Body of pancreas (tissue), 4 donors: Measurements from ENCODE around the gene MYLK. TPM values are rescaled to one million over a fixed set of nuclear protein-coding genes. Genes with fewer than 3 reads are reported as not detected.

ENCODE experiments used
- ATAC-seq: fragments of 150-250 bp; one replicate; pipeline ENCODE4 v1.9.1; 2016
- DNase-seq, 4 donors: peaks; one replicate each; pipeline ENCODE4 v3.0.0-alpha.2; 2019
- H3K27ac ChIP-seq, 4 donors: fragments of 200-600 bp; sonication (generic); 1 replicate in 3 of 4; 2 replicates in 1 of 4; pipeline versions ENCODE4 v1.5.1 to v1.6.1; 2016 to 2019; ENCODE audit warnings: mild to moderate bottlenecking in 1 of 4, mixed read lengths in 1 of 4, moderate library complexity in 1 of 4
- H3K27me3 ChIP-seq, 2 donors: fragments of 200-600 bp; sonication (generic); one replicate each; pipeline ENCODE4 v1.6.0; 2016; ENCODE audit warnings: mild to moderate bottlenecking in 1 of 2
- H3K36me3 ChIP-seq, 2 donors: fragments of 200-600 bp; sonication (generic); replicated peaks in 1 of 2; 2 replicates each; pipeline ENCODE4 v1.5.1; 2016; ENCODE audit warnings: low read depth in 2 of 2; ENCODE audit not compliant: insufficient read depth in 1 of 2
- H3K4me1 ChIP-seq: fragments of 200-600 bp; sonication (generic); one replicate; pipeline ENCODE4 v1.6.0; 2016
- H3K4me3 ChIP-seq, 2 donors: fragments of 200-600 bp; sonication (generic); 1 replicate in 1 of 2; 2 replicates in 1 of 2; pipeline ENCODE4 v1.5.1; 2016 to 2019
- H3K9me3 ChIP-seq, 3 donors: fragments of 200-600 bp; sonication (generic); 1 replicate in 2 of 3; 2 replicates in 1 of 3; pipeline ENCODE4 v1.5.1; 2016
- POLR2A ChIP-seq, 3 donors: fragments of 450-650 bp; IDR thresholded peaks; one replicate each; pipeline ENCODE4 v1.6.1; 2016; ENCODE audit warnings: antibody characterized with exemption in 3 of 3, mild to moderate bottlenecking in 2 of 3
- WGBS, 2 donors: methylation state at CpG; one replicate each; pipeline ENCODE4 v1.1.5; 2017; 5-methylcytosine and 5-hydroxymethylcytosine counted together
- intact Hi-C: fragments of 100-400 bp; cut with DNase I; formaldehyde crosslinking; loops from one replicate; pipeline ENCODE4 v1.15.1; 2023
- total RNA-seq, 2 donors: library from RNA; depleted of rRNA; stranded (reverse); fragments of >200 nt; gene quantifications; one replicate each; pipeline ENCODE4 v1.1.0, GENCODE V29; 2016
- TF ChIP-seq, protein P1 (sequence below), 7 experiments: fragments of 450-650 bp in 4 of 7; fragments of 200-600 bp in 3 of 7; sonication (generic) in 3 of 7; IDR thresholded peaks; one replicate each; pipeline ENCODE4 v1.5.1; 2016 to 2019; ENCODE audit warnings: antibody characterized with exemption in 7 of 7

MYLK gene
- total RNA-seq, 2 donors from 2014 or later, result 7.6 to 36.6 TPM

DNA sequence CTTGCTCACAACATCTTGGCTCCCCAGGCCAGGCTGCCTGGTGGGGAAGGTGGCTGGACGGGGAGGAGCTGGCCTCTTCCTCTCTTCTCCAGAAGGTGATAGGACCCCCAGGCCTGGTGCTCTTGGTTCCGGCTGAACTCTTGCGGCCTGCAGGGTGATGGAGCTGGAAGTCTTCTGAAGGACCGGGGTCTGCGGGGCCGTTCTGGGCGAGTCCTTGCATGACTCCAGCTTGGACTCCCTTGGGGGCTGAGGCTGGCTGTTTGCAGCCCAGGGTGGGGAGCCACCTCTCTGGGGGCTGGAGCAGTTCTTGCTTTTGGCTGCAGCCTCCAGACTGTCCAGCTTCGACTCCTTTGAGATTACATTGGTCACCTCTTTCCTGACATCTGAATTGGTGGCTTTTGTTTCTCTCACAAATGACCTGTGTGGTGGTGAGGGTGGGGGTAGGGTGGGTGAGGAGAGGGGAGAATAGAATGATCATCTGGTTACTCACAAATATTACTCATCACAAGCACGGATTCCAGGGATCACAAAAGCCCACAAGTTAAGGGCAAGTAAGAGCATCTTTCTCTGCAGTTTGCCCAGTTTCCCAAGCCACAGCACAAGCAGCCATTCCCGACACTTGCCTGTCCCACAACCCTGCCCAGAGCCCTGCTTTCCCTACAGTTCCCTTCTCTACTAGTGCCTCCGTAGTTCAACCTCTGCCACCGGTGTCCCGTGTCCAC lies 150.2 kb downstream of the MYLK start:
- Histone ChIP-seq H3K4me1 (no peaks in the 10 kb centered on the region), H3K9me3 (no peaks in the 10 kb centered on the region), H3K27me3 (no peaks in the 10 kb centered on the region), H3K4me3 (no peak overlapping the region), H3K36me3 (no peaks in the 10 kb centered on the region), H3K27ac (no peak overlapping the region)
- no peak for DNase-seq
- intact Hi-C loops, result no loop called here
- TF ChIP-seq, protein P1, sequence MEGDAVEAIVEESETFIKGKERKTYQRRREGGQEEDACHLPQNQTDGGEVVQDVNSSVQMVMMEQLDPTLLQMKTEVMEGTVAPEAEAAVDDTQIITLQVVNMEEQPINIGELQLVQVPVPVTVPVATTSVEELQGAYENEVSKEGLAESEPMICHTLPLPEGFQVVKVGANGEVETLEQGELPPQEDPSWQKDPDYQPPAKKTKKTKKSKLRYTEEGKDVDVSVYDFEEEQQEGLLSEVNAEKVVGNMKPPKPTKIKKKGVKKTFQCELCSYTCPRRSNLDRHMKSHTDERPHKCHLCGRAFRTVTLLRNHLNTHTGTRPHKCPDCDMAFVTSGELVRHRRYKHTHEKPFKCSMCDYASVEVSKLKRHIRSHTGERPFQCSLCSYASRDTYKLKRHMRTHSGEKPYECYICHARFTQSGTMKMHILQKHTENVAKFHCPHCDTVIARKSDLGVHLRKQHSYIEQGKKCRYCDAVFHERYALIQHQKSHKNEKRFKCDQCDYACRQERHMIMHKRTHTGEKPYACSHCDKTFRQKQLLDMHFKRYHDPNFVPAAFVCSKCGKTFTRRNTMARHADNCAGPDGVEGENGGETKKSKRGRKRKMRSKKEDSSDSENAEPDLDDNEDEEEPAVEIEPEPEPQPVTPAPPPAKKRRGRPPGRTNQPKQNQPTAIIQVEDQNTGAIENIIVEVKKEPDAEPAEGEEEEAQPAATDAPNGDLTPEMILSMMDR (IDR thresholded peaks at IDR 0.05), result no peak
- TF ChIP-seq POLR2A (IDR thresholded peaks at IDR 0.05), result no peak
- ATAC-seq, result no peak
- 69 to 81% methylated on average over 6 to 13 of the region's 13 CpGs for WGBS, 2 donors

DNA sequence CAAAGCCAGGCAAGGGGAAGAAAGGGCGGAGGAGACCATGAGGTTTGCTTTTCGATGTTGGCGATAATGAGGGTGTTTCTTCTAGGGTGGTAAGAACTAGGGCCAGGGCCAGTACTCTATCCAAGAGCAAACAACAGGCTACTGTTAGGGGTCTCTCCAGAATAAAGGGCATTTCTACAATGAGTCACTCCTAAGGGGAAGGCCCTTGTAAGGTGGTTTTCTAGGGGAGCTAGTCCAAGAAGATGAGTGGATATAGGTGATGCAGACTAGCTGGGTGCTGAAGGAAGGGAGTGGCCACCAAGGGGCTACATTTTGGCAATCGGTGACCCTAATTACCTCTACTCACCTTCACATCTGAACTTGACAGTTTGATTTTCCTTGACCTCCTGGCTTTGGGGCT lies 150.8 kb downstream of the MYLK start:
- H3K27ac ChIP-seq, result no peak overlapping the region
- 88 to 94% methylated on average over 4 of the region's 4 CpGs for WGBS, 2 donors
- TF ChIP-seq, protein P1 (IDR thresholded peaks at IDR 0.05), result no peak
- TF ChIP-seq POLR2A (IDR thresholded peaks at IDR 0.05), result no peak
- H3K4me1 ChIP-seq, result no peaks in the 10 kb centered on the region
- DNase-seq, result no peak
- H3K36me3 ChIP-seq, result no peaks in the 10 kb centered on the region
- no peak for ATAC-seq
- intact Hi-C loops, result no loop called here
- no peak overlapping the region for H3K4me3 ChIP-seq
- no peaks in the 10 kb centered on the region for H3K27me3 ChIP-seq
- no peaks in the 10 kb centered on the region for H3K9me3 ChIP-seq

DNA sequence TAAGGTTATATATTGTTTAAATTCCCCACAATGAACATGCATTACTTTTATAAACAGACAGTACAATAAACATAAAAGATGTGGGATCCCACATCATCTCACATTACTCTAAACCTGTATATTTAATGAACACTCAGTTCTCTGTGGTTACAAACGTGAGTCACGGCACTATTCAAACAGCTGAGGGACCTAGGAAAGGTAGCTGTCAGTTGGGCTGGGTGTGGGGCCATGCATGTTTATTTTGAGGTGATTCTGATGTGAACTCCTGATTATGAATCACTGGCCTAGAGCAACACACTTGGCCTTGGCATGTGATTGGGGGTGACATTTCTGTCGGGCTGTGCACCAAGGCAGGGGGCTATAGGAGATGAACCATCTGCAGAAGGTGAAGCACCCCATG lies 151.7 kb downstream of the MYLK start:
- Histone ChIP-seq H3K36me3 (no peaks in the 10 kb centered on the region), H3K27ac (no peak overlapping the region), H3K4me1 (no peaks in the 10 kb centered on the region), H3K4me3 (no peak overlapping the region), H3K9me3 (no peaks in the 10 kb centered on the region), H3K27me3 (no peaks in the 10 kb centered on the region)
- intact Hi-C loops, result no loop called here
- WGBS, 2 donors, result 67 to 68% methylated on average over 3 of the region's 3 CpGs
- TF ChIP-seq POLR2A (IDR thresholded peaks at IDR 0.05), result no peak
- TF ChIP-seq, protein P1 (IDR thresholded peaks at IDR 0.05), result no peak
- DNase-seq, result no peak
- ATAC-seq, result no peak

DNA sequence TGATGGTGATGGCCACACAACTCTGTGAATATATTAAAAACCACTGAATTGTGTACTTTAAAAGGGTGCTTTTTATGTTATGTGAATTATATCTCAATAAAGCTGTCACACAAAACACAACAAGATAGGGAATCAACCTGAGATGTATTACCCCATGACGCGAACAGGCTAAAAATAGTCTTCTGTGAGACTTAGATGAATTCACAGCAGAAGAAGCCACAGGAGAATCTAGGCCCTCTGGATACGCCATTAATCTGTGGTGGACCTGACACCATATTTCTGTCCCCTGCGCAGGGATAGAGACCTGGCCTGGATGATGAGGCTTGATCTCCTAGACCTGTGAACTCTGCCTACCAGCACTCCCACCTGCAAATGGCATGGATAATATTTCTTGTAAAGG lies 153.3 kb downstream of the MYLK start:
- H3K4me3 ChIP-seq, result no peak overlapping the region
- H3K4me1 ChIP-seq, result no peaks in the 10 kb centered on the region
- ATAC-seq, result no peak
- no peak overlapping the region for H3K27ac ChIP-seq
- TF ChIP-seq POLR2A (IDR thresholded peaks at IDR 0.05), result no peak
- TF ChIP-seq, protein P1 (IDR thresholded peaks at IDR 0.05), result no peak
- 79 to 87% methylated on average over 4 of the region's 4 CpGs for WGBS, 2 donors
- no peak for DNase-seq
- H3K36me3 ChIP-seq, result no peaks in the 10 kb centered on the region
- H3K9me3 ChIP-seq, result no peaks in the 10 kb centered on the region
- intact Hi-C loops, result no loop called here
- H3K27me3 ChIP-seq, result no peaks in the 10 kb centered on the region

DNA sequence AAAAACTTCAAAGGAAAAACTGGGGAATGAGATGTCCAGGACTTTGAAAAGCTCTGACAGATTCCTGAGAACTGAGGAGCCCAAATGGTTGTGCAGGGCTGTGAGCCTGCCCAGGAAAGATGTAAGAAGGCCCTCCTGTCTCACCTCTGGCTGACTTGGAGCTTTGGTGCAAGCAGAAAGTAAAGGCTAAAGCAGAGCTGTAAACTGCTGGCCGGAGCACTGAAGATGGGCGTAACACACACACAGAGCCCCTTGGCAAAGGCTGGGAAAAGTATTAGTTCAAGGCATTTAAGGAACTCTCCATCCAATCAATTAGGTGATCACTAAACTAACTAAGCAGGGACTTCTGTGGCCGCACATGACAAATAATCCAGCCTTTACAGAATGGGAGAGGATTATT lies 155.1 kb downstream of the MYLK start:
- Histone ChIP-seq H3K9me3 (no peaks in the 10 kb centered on the region), H3K4me1 (no peaks in the 10 kb centered on the region), H3K27me3 (no peaks in the 10 kb centered on the region), H3K4me3 (no peak overlapping the region), H3K36me3 (no peaks in the 10 kb centered on the region), H3K27ac (no peak overlapping the region)
- TF ChIP-seq POLR2A (IDR thresholded peaks at IDR 0.05), result no peak
- TF ChIP-seq, protein P1 (IDR thresholded peaks at IDR 0.05), result no peak
- intact Hi-C loops, result no loop called here
- DNase-seq (no peak), ATAC-seq (no peak)
- 88 to 89% methylated on average over 3 of the region's 3 CpGs for WGBS, 2 donors
